ENCODE data around the gene FAM234B.

FAM234B gene

GRCh38 chr12:13044002-13044905 is at the start of gene FAM234B:
FAM234B (plus strand) TSS chr12:13044381; CDS start chr12:13044404, 23 bp downstream.
- DNase-seq, result peak; percentile 13 to 87

GRCh38 chr12:12995088-12995487 is 49.1 kb upstream of the FAM234B start:
- DNase-seq, result no peak

- DNase-seq, result no peak
Measured at GRCh38 chr12:12996209-12996608, 48.0 kb upstream of the FAM234B start.

GRCh38 chr12:12997156-12997555 is 47.0 kb upstream of the FAM234B start:
- no peak for DNase-seq

- DNase-seq, result no peak
Measured at GRCh38 chr12:12997734-12998133, 46.4 kb upstream of the FAM234B start.

- DNase-seq, result no peak
Measured at GRCh38 chr12:12998248-12998647, 45.9 kb upstream of the FAM234B start.

- DNase-seq, result peak in 1 of 2 experiments; percentile 23
Measured at GRCh38 chr12:12999271-12999958, 44.8 kb upstream of the FAM234B start.

GRCh38 chr12:12999959-13000615 is 44.1 kb upstream of the FAM234B start, which contains the start of gene HEBP1:
HEBP1 (minus strand) TSS chr12:13000265; CDS start chr12:13000114, 151 bp downstream.
- DNase-seq, result peak; percentile 34 to 94

GRCh38 chr12:13000616-13000924 is 43.6 kb upstream of the FAM234B start:
- DNase-seq, result peak; percentile 34 to 84

GRCh38 chr12:13000925-13001774 is 43.0 kb upstream of the FAM234B start:
- DNase-seq, result peak in 1 of 2 experiments; percentile 83

GRCh38 chr12:13001775-13002040 is 42.5 kb upstream of the FAM234B start:
- no peak for DNase-seq

GRCh38 chr12:13002301-13003097 is 41.7 kb upstream of the FAM234B start:
- DNase-seq, result no peak

GRCh38 chr12:13004361-13004760 is 39.8 kb upstream of the FAM234B start:
- no peak for DNase-seq

- DNase-seq, result no peak
Measured at GRCh38 chr12:13004986-13005385, 39.2 kb upstream of the FAM234B start.

- no peak for DNase-seq
Measured at GRCh38 chr12:13005649-13006048, 38.5 kb upstream of the FAM234B start.

GRCh38 chr12:13007496-13008233 is 36.5 kb upstream of the FAM234B start:
- no peak for DNase-seq

GRCh38 chr12:13008741-13009380 is 35.3 kb upstream of the FAM234B start:
- no peak for DNase-seq

- DNase-seq, result no peak
Measured at GRCh38 chr12:13011098-13011497, 33.1 kb upstream of the FAM234B start.

- no peak for DNase-seq
Measured at GRCh38 chr12:13022851-13023271, 21.3 kb upstream of the FAM234B start.

- no peak for DNase-seq
Measured at GRCh38 chr12:13023811-13024530, 20.2 kb upstream of the FAM234B start.

Data from NCI-H526 (cell line).